H1 (cell line): ENCODE results near the gene CARD14. TPM values are rescaled to one million over a fixed set of nuclear protein-coding genes. Genes with fewer than 3 reads are reported as not detected.

Experiments
- CTCF ChIA-PET: fragments of 300-600 bp; sonication (Branson Sonifier 250); formaldehyde crosslinking; loops from one replicate; lab custom pipeline; 2021; ENCODE audit not compliant: partially characterized antibody; lab: Charles Lee
- POLR2A ChIA-PET: fragments of 300-600 bp; sonication (Branson Sonifier 250); formaldehyde crosslinking; loops from one replicate; lab custom pipeline; 2021; ENCODE audit warnings: inconsistent platforms; ENCODE audit not compliant: partially characterized antibody; lab: Charles Lee
- DNase-seq, 2 experiments: peaks; one replicate each; pipeline versions ENCODE4 v3.0.0 to v3.0.0-alpha.2; 2010 to 2022; ENCODE audit warnings: low spot score in 2 of 2, low read depth in 1 of 2, mixed read lengths in 1 of 2
- FAIRE-seq: peaks from 2 replicates; lab custom pipeline; 2011; peaks lifted over from hg19 to GRCh38; lab: Jason Lieb, UNC
- H2AFZ ChIP-seq: 2 replicates; pipeline ENCODE4 v1.8.1; 2012; ENCODE audit warnings: low read length, inconsistent platforms
- H2AK5ac ChIP-seq: 2 replicates; pipeline ENCODE4 v1.6.1; 2013; ENCODE audit warnings: low read depth, low read length
- H2BK120ac ChIP-seq: replicated peaks from 2 replicates; pipeline ENCODE3; 2013; ENCODE audit warnings: low read depth, low read length, inconsistent platforms
- H2BK12ac ChIP-seq: 2 replicates; pipeline ENCODE4 v1.6.1; 2013; ENCODE audit warnings: low read depth, low read length
- H2BK15ac ChIP-seq: 2 replicates; pipeline ENCODE4 v1.6.1; 2013; ENCODE audit warnings: low read length
- H2BK20ac ChIP-seq: 2 replicates; pipeline ENCODE4 v1.6.1; 2013; ENCODE audit warnings: low read length
- H2BK5ac ChIP-seq: 2 replicates; pipeline ENCODE4 v1.6.1; 2013; ENCODE audit warnings: low read depth, low read length
- H3K14ac ChIP-seq: 2 replicates; pipeline ENCODE4 v1.6.1; 2013; ENCODE audit warnings: inconsistent platforms; ENCODE audit not compliant: insufficient read length
- H3K18ac ChIP-seq: 2 replicates; pipeline ENCODE4 v1.6.1; 2013; ENCODE audit warnings: low read length; ENCODE audit errors: extremely low read depth
- H3K23ac ChIP-seq: 2 replicates; pipeline ENCODE4 v1.6.1; 2013; ENCODE audit warnings: inconsistent platforms; ENCODE audit not compliant: insufficient read length
- H3K23me2 ChIP-seq: 2 replicates; pipeline ENCODE4 v1.6.1; 2013; ENCODE audit warnings: low read depth, low read length
- H3K27ac ChIP-seq: 2 replicates; pipeline ENCODE4 v1.6.1; 2011; ENCODE audit warnings: low read depth, low read length, inconsistent platforms
- H3K27me3 ChIP-seq, 4 experiments: replicated peaks in 1 of 4; 1 replicate in 1 of 4; 2 replicates in 3 of 4; pipeline versions ENCODE4 v1.6.1 to v1.8.1; 2011 to 2013; ENCODE audit warnings: low read length in 3 of 4, mild to moderate bottlenecking in 3 of 4, inconsistent platforms in 2 of 4, mixed read lengths in 2 of 4, moderate library complexity in 1 of 4; ENCODE audit not compliant: control insufficient read depth in 3 of 4, insufficient read depth in 3 of 4; ENCODE audit errors: extremely low read depth in 1 of 4
- H3K36me3 ChIP-seq, 4 experiments: 2 replicates each; pipeline versions ENCODE4 v1.6.1 to v1.8.1; 2011 to 2013; ENCODE audit warnings: mild to moderate bottlenecking in 4 of 4, low read length in 3 of 4, moderate library complexity in 2 of 4, control low read depth in 1 of 4, inconsistent platforms in 1 of 4; ENCODE audit not compliant: insufficient read depth in 4 of 4, control insufficient read depth in 2 of 4
- H3K4ac ChIP-seq: replicated peaks from 2 replicates; pipeline ENCODE3; 2013; ENCODE audit warnings: low read length, low read depth, mixed read lengths, inconsistent platforms; ENCODE audit not compliant: insufficient read length
- H3K4me1 ChIP-seq, 4 experiments: replicated peaks in 1 of 4; 1 replicate in 1 of 4; 2 replicates in 3 of 4; pipeline versions ENCODE4 v1.6.1 to v1.8.1; 2011 to 2013; ENCODE audit warnings: low read length in 3 of 4, inconsistent platforms in 2 of 4, mixed read lengths in 1 of 4; ENCODE audit not compliant: insufficient read depth in 4 of 4, control insufficient read depth in 3 of 4
- H3K4me2 ChIP-seq, 2 experiments: 2 replicates each; pipeline versions ENCODE4 v1.6.1 to v1.8.1; 2011 to 2013; ENCODE audit warnings: low read depth in 2 of 2, low read length in 2 of 2, control low read depth in 1 of 2, inconsistent platforms in 1 of 2, mild to moderate bottlenecking in 1 of 2; ENCODE audit not compliant: insufficient read depth in 1 of 2
- H3K4me3 ChIP-seq, 4 experiments: fragments of 200-600, 300-600 bp in 1 of 4; sonication (generic), shearing (Covaris generic), sonication (Bioruptor Twin) in 1 of 4; 2 replicates each; pipeline versions ENCODE4 v1.5.1 to v1.8.1; 2011 to 2016; ENCODE audit warnings: low read length in 4 of 4, low read depth in 3 of 4, control low read depth in 2 of 4, inconsistent platforms in 2 of 4, mild to moderate bottlenecking in 2 of 4, mixed read lengths in 1 of 4, moderate library complexity in 1 of 4; ENCODE audit not compliant: insufficient read depth in 2 of 4; ENCODE audit errors: extremely low read depth in 1 of 4
- H3K56ac ChIP-seq: replicated peaks from 2 replicates; pipeline ENCODE3; 2013; ENCODE audit warnings: low read depth, mild to moderate bottlenecking, mixed read lengths, low read length, inconsistent platforms; ENCODE audit not compliant: insufficient read length
- H3K79me1 ChIP-seq: 2 replicates; pipeline ENCODE4 v1.6.1; 2013; ENCODE audit warnings: low read depth, low read length, control low read depth
- H3K79me2 ChIP-seq, 2 experiments: 2 replicates each; pipeline versions ENCODE4 v1.6.1 to v1.8.1; 2012 to 2013; ENCODE audit warnings: low read length in 2 of 2, mild to moderate bottlenecking in 2 of 2, inconsistent platforms in 1 of 2; ENCODE audit not compliant: insufficient read depth in 2 of 2, control insufficient read depth in 1 of 2
- H3K9ac ChIP-seq, 4 experiments: replicated peaks in 1 of 4; 1 replicate in 1 of 4; 2 replicates in 3 of 4; pipeline versions ENCODE4 v1.6.1 to v1.8.1; 2011 to 2013; ENCODE audit warnings: low read depth in 3 of 4, low read length in 3 of 4, control low read depth in 2 of 4, mild to moderate bottlenecking in 2 of 4, moderate library complexity in 2 of 4, inconsistent platforms in 1 of 4; ENCODE audit errors: extremely low read depth in 1 of 4
- H3K9me3 ChIP-seq, 2 experiments: 2 replicates each; pipeline versions ENCODE4 v1.6.1 to v1.8.1; 2012 to 2013; ENCODE audit warnings: mild to moderate bottlenecking in 2 of 2, moderate library complexity in 2 of 2, control low read depth in 1 of 2, inconsistent platforms in 1 of 2, low read depth in 1 of 2, low read length in 1 of 2, mixed read lengths in 1 of 2; ENCODE audit not compliant: insufficient read depth in 2 of 2
- H4K20me1 ChIP-seq, 2 experiments: replicated peaks in 1 of 2; 2 replicates each; pipeline versions ENCODE3 to v1.8.1; 2011 to 2013; ENCODE audit warnings: inconsistent platforms in 2 of 2, low read length in 2 of 2, mild to moderate bottlenecking in 1 of 2; ENCODE audit not compliant: insufficient read depth in 2 of 2, control insufficient read depth in 1 of 2
- H4K5ac ChIP-seq: 2 replicates; pipeline ENCODE4 v1.6.1; 2013; ENCODE audit warnings: low read length, low read depth, mixed read lengths, inconsistent platforms; ENCODE audit not compliant: insufficient read length
- H4K8ac ChIP-seq: 2 replicates; pipeline ENCODE4 v1.8.0; 2013; ENCODE audit warnings: mild to moderate bottlenecking, moderate library complexity, low read length, inconsistent platforms; ENCODE audit not compliant: insufficient read depth; ENCODE audit errors: extremely low read depth
- H4K91ac ChIP-seq: replicated peaks from 2 replicates; pipeline ENCODE3; 2013; ENCODE audit warnings: low read length, mixed read lengths, inconsistent platforms; ENCODE audit not compliant: insufficient read length
- EZH2 ChIP-seq: fragments of 200-600 bp; sonication (generic); IDR thresholded peaks from 2 replicates; pipeline ENCODE4 v1.7.1; 2012; ENCODE audit warnings: low read depth, mild to moderate bottlenecking, moderate library complexity, low read length, inconsistent platforms; ENCODE audit not compliant: severe bottlenecking
- TBP ChIP-seq: IDR thresholded peaks from 2 replicates; pipeline ENCODE4 v1.6.1; 2011; ENCODE audit warnings: low read depth, low read length, improper control_type of control experiment
- WGBS, 2 experiments: shearing (Covaris generic) in 1 of 2; methylation state at CpG; one replicate each; pipeline versions ENCODE4 v1.1.6 to v1.1.7; 2013 to 2015; ENCODE audit warnings: low lambda C conversion rate in 2 of 2, mixed read lengths in 2 of 2, inconsistent platforms in 1 of 2, low coverage in 1 of 2, missing lambda C conversion rate in 1 of 2; ENCODE audit not compliant: insufficient replicate concordance in 2 of 2, insufficient coverage in 1 of 2, insufficient read length in 1 of 2; ENCODE audit errors: extremely low coverage in 1 of 2, missing lambda C conversion rate in 1 of 2; 5-methylcytosine and 5-hydroxymethylcytosine counted together
- polyA plus RNA-seq, 7 experiments: library from polyadenylated mRNA; depleted of rRNA in 3 of 7; stranded (reverse) in 5 of 7; unstranded in 2 of 7; fragments of >200 nt in 5 of 7; fragments of 200-250 nt in 2 of 7; gene quantifications; 1 replicate in 5 of 7; 2 replicates in 1 of 7; 4 replicates in 1 of 7; pipeline versions ENCODE4 v1.2.1 to v1.2.3, GENCODE V29; 2011 to 2013; ENCODE audit warnings: missing spikeins in 2 of 7, mixed read lengths in 2 of 7
- total RNA-seq: library from RNA; stranded (reverse); fragmentation: NEBNext Ultra II Directional; extraction: Animal tissue kit (Norgen Biotek cat#: 25700); gene quantifications from 2 replicates; pipeline ENCODE4 v1.2.1, GENCODE V29; 2021

Gene CARD14
- total and polyA plus RNA-seq, 2 of the 8 experiments (the other 6 are each of a cell fraction or from before 2014, with no cell fraction given): 0.08 TPM; not detected in 1

DNA sequence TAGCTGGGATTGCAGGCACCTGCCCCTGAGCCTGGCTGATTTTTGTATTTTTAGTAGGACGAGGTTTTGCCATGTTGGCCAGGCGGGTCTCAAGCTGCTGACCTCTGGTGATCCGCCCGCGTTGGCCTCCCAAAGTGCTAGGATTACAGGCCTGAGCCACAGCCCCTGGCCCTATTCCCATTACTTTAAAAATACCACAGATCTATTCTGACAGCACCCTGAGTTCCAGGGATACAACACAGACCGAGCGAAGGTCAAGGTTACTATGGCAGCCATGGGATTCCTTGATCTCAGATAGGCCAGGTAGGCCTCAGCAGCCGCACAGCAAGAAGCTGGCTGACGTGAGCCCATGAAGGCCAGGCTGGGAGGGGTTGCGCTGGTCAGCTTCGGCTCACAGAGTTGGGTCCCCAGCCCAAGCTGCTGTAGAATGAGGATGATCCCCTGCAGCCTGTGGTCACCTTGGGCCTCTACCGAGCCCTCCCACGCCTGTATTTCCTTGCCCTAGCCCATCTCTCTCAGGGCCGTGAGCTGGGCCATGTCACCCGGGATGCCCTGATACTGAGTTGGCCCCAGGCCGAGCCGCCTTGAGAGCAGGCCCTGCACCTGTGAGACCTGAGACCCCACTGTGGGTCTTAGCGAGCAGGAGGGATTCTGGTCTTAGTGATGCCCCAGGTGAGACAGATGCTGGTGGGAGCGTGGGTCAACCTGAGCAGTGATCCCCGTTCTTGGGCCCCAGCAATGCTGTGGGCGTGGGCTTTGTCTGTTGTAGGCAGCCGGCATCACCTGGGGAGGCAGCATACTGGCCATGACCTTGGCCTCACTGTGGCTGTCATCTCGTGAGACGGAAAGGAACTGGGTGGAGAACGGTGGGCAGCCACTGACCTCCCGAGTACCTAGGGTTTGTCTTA is 74.0 kb downstream of the CARD14 start:
- Histone ChIP-seq H3K36me3 (peaks cover 0 to 8% (median 5%) of the 10 kb centered on the region in 4 experiments; a peak in 5 of 8 replicates), H3K79me1 (no peaks in the 10 kb centered on the region), H3K14ac (no peak overlapping the region), H3K9me3 (no peaks in the 10 kb centered on the region; a peak in 1 of 4 replicates), H4K20me1 (peaks cover 0 to 3% of the 10 kb centered on the region in 2 experiments), H3K79me2 (no peaks in the 10 kb centered on the region), H3K27me3 (no peaks in the 10 kb centered on the region), H3K56ac (no peak overlapping the region), H2BK15ac (no peak overlapping the region), H2BK5ac (no peak overlapping the region), H3K4ac (no peak overlapping the region), H2BK120ac (no peak overlapping the region), H4K91ac (no peak overlapping the region), H4K8ac (no peak overlapping the region), H3K18ac (no peak overlapping the region), H2AFZ (no peak overlapping the region), H2BK20ac (no peak overlapping the region), H3K9ac (no peak overlapping the region), H3K4me2 (no peak overlapping the region), H3K4me3 (no peak overlapping the region), H3K23me2 (no peaks in the 10 kb centered on the region), H3K4me1 (no peaks in the 10 kb centered on the region), H3K27ac (no peak overlapping the region), H4K5ac (no peak overlapping the region), H2AK5ac (no peak overlapping the region), H3K23ac (no peak overlapping the region), H2BK12ac (no peak overlapping the region)
- POLR2A ChIA-PET: interaction anchor here (0.6 to 1.6 kb wide), 4 partner anchors 15 to 116 kb away, joined by 3 to 4 read pairs (median 3); no protein-coding TSS in a partner anchor
- TF ChIP-seq EZH2 (no peak), TBP (no peak)
- no peak for FAIRE-seq
- no peak for DNase-seq
- WGBS, 2 experiments: 93% methylated on average over 26 of the region's 26 CpGs; no CpG with 5 or more reads in 1 of the 2 experiments
- CTCF ChIA-PET: interaction anchor here (0.7 kb wide), 2 partner anchors 17 to 46 kb away, joined by 3 read pairs; no protein-coding TSS in a partner anchor
